SK-N-MC (cell line): ENCODE results near the gene EHMT2.

ENCODE experiments used
- DNase-seq: peaks from one replicate; pipeline ENCODE4 v3.0.0-alpha.2; 2011; ENCODE audit warnings: low read depth, low spot score
- H3K27ac ChIP-seq: fragments of 200-600 bp; sonication (generic); 2 replicates; pipeline ENCODE4 v1.5.1; 2016; ENCODE audit warnings: mixed run types
- H3K36me3 ChIP-seq: fragments of 200-600 bp; sonication (generic); 2 replicates; pipeline ENCODE4 v1.6.1; 2017; ENCODE audit warnings: antibody characterized with exemption, low read length, mixed read lengths; ENCODE audit not compliant: insufficient read depth
- H3K4me3 ChIP-seq: fragments of 200-600 bp; sonication (generic); 2 replicates; pipeline ENCODE4 v1.5.1; 2016
- H3K9ac ChIP-seq: fragments of 200-600 bp; sonication (generic); 2 replicates; pipeline ENCODE4 v1.8.0; 2017; ENCODE audit warnings: mixed run types, mixed read lengths; ENCODE audit not compliant: insufficient read length
- H3K9me3 ChIP-seq: fragments of 200-600 bp; sonication (generic); 2 replicates; pipeline ENCODE4 v1.6.1; 2017; ENCODE audit warnings: low read depth, mild to moderate bottlenecking, antibody characterized with exemption, low read length, moderate library complexity, mixed read lengths
- EZH2 ChIP-seq: fragments of 200-600 bp; sonication (generic); IDR thresholded peaks from one replicate; pipeline ENCODE4 v1.6.1; 2017; ENCODE audit warnings: antibody characterized with exemption
- FOXP2 ChIP-seq: optimal IDR thresholded peaks from 2 replicates; pipeline ENCODE3; 2011; ENCODE audit warnings: mild to moderate bottlenecking, moderate library complexity; ENCODE audit not compliant: insufficient read depth; ENCODE audit errors: extremely low read length, control extremely low read depth
- POLR2AphosphoS5 ChIP-seq: IDR thresholded peaks from 2 replicates; pipeline ENCODE4 v1.6.1; 2012; ENCODE audit warnings: mild to moderate bottlenecking, low read depth, low read length, borderline replicate concordance

The EHMT2 gene

GRCh38 chr6:31888276-31889258 is 8.9 kb downstream of the EHMT2 start:
- H3K36me3 ChIP-seq, result peaks cover 89% of the 10 kb centered on the region
- TF ChIP-seq POLR2AphosphoS5, result no peak
- no peak for TF ChIP-seq EZH2
- no peak for TF ChIP-seq FOXP2
- H3K27ac ChIP-seq, result no peak overlapping the region
- DNase-seq, result no peak
- H3K4me3 ChIP-seq, result no peak overlapping the region
- no peak overlapping the region for H3K9ac ChIP-seq
- H3K9me3 ChIP-seq, result no peaks in the 10 kb centered on the region

- Histone ChIP-seq H3K9me3 (no peaks in the 10 kb centered on the region), H3K9ac (no peak overlapping the region), H3K27ac (no peak overlapping the region), H3K4me3 (no peak overlapping the region), H3K36me3 (peaks cover 89% of the 10 kb centered on the region)
- DNase-seq, result no peak
- no peak for TF ChIP-seq FOXP2
- no peak for TF ChIP-seq EZH2
- TF ChIP-seq POLR2AphosphoS5, result no peak
Measured at GRCh38 chr6:31887173-31888007, 10.1 kb downstream of the EHMT2 start.

- H3K36me3 ChIP-seq, result peaks cover 85% of the 10 kb centered on the region
- H3K9me3 ChIP-seq, result no peaks in the 10 kb centered on the region
- no peak for TF ChIP-seq FOXP2
- no peak for TF ChIP-seq EZH2
- no peak for TF ChIP-seq POLR2AphosphoS5
- H3K9ac ChIP-seq, result no peak overlapping the region
- no peak overlapping the region for H3K27ac ChIP-seq
- no peak for DNase-seq
- no peak overlapping the region for H3K4me3 ChIP-seq
Measured at GRCh38 chr6:31886541-31886991, 10.9 kb downstream of the EHMT2 start.

GRCh38 chr6:31884528-31885035 is 12.9 kb downstream of the EHMT2 start:
- Histone ChIP-seq H3K9ac (no peak overlapping the region), H3K4me3 (no peak overlapping the region), H3K27ac (no peak overlapping the region), H3K9me3 (no peaks in the 10 kb centered on the region), H3K36me3 (peaks cover 94% of the 10 kb centered on the region)
- no peak for DNase-seq
- TF ChIP-seq EZH2, result no peak
- no peak for TF ChIP-seq FOXP2
- TF ChIP-seq POLR2AphosphoS5, result no peak

GRCh38 chr6:31883676-31884075 is 13.8 kb downstream of the EHMT2 start:
- Histone ChIP-seq H3K4me3 (no peak overlapping the region), H3K36me3 (peaks cover 85% of the 10 kb centered on the region), H3K9ac (no peak overlapping the region), H3K27ac (no peak overlapping the region), H3K9me3 (no peaks in the 10 kb centered on the region)
- no peak for DNase-seq
- TF ChIP-seq EZH2 (no peak), POLR2AphosphoS5 (no peak), FOXP2 (no peak)

GRCh38 chr6:31882344-31882743 is 15.2 kb downstream of the EHMT2 start:
- no peak for TF ChIP-seq EZH2
- peaks cover 72% of the 10 kb centered on the region for H3K36me3 ChIP-seq

GRCh38 chr6:31881136-31881859 is 16.2 kb downstream of the EHMT2 start:
- Histone ChIP-seq H3K9ac (no peak overlapping the region), H3K27ac (no peak overlapping the region), H3K4me3 (no peak overlapping the region), H3K36me3 (peaks cover 61% of the 10 kb centered on the region; the same call in 1 of the 2 replicates), H3K9me3 (no peaks in the 10 kb centered on the region)
- no peak for TF ChIP-seq FOXP2
- TF ChIP-seq EZH2, result no peak
- no peak for TF ChIP-seq POLR2AphosphoS5
- DNase-seq, result no peak

More at GRCh38 chr6:31882344-31882743, 15.2 kb downstream of the EHMT2 start:
- Histone ChIP-seq H3K9ac (no peak overlapping the region), H3K4me3 (no peak overlapping the region), H3K9me3 (no peaks in the 10 kb centered on the region), H3K27ac (no peak overlapping the region)
- DNase-seq, result no peak
